Hypothalamus (tissue), 51 donors: Measurements from ENCODE around the gene OPN1MW.
"Not testable (repeated sequence)": the region's sequence is repeated elsewhere in the genome, so short reads cannot be mapped to it uniquely, and the experiment has no call there.

Experiments used
- DNase-seq, 51 donors: peaks; one replicate each; lab custom pipeline; 2025; lab: John Stamatoyannopoulos, UW

Gene OPN1MW

GRCh38 chrX:154209670-154210418, 27.4 kb downstream of the OPN1MW start:
- DNase-seq, result not testable (repeated sequence)

- DNase-seq, result not testable (repeated sequence)
Observed at GRCh38 chrX:154211057-154211456, 28.7 kb downstream of the OPN1MW start.

- not testable (repeated sequence) for DNase-seq
Observed at GRCh38 chrX:154211499-154211898, 29.1 kb downstream of the OPN1MW start.

- DNase-seq, result not testable (repeated sequence)
Observed at GRCh38 chrX:154219456-154219855, 37.1 kb downstream of the OPN1MW start, which contains the start of gene OPN1MW2. Gene OPN1MW2, plus strand, starts transcription at chrX:154219756. Its CDS starts 60 bp downstream, at chrX:154219816.

GRCh38 chrX:154225292-154225691, 42.9 kb downstream of the OPN1MW start:
- not testable (repeated sequence) for DNase-seq

DNA sequence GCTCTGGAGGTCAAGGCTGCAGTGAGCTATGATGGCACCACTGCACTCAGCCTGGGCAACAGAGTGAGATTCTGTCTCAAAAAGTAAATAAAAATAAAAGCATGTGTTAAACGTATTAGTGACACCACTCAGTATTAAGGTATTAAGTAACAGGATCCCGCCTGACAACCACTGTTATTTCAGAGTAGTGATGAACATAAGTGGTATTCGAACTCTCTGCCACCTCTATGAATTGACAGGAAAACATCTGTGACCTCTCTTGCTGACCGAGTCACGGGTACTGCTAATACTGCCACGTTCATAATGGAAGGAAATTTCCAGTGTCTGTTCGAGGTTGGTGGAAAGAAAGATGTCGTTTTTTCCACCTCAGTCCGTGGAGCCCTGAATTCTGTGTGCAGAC, 44.3 kb downstream of the OPN1MW start:
- DNase-seq, result not testable (repeated sequence)

DNA sequence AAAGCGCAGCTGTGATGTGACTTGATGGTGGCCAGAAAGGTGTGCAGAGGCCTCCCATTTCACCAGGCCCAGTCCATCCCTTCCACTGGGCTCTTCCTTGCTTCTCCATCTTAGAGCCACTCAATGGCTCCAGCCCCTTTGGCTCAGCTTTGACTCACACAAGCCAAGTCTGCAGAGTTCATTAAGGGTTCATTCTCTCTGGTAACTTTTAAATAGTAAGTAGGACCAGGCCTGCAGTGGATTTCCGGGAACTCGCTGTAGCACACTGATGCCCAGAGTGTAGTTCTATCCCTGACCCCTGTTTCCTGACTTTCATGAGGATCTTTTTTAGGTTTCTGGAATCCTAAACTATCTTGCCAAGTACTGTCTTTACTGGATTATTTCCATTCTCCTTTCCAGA, 49.0 kb downstream of the OPN1MW start:
- not testable (repeated sequence) for DNase-seq

GRCh38 chrX:154233620-154234019, 51.2 kb downstream of the OPN1MW start:
- DNase-seq, result not testable (repeated sequence)

DNA sequence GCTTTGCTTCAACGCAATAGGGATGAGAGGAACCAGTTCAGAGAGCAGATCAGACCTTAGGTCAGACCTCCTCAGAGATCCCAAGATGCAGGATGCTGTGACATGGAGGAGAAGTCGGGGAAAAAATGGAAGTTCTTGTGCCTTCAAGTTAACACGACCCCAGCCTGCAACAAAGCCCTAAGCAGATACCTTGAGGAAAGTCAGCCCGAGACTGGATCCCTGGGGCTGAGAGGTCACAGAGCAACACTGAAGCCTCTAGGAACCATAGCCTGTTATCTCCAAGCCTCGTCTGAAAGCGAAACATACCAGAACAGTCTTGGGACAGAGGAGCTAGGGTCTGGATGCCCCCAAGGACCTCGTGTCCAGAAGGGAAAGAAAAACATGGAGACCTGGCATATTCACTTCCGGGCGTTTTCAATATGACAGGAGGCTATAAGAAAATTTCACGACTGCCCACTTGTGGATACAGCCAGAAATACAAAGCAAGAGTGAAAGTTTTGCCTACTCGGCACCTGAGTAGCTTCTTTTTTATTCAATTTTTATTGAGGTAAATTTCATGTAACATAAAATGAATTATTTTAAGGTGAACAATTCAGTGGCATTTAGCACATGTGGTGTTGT, 56.7 kb downstream of the OPN1MW start:
- DNase-seq, result not testable (repeated sequence)

GRCh38 chrX:154239982-154240503, 57.6 kb downstream of the OPN1MW start:
- DNase-seq, result not testable (repeated sequence)
